ENCODE data around the gene OR4F15.

Gene OR4F15

GRCh38 chr15:101804375-101804774 lies 7.6 kb upstream of the OR4F15 start:
- no peak for DNase-seq

GRCh38 chr15:101804941-101805340 lies 7.1 kb upstream of the OR4F15 start:
- DNase-seq, result no peak

- DNase-seq, result no peak
These were observed 6.2 kb upstream of the OR4F15 start for GRCh38 chr15:101805605-101806345.

GRCh38 chr15:101807345-101807945 lies 4.6 kb upstream of the OR4F15 start:
- no peak for DNase-seq

DNA sequence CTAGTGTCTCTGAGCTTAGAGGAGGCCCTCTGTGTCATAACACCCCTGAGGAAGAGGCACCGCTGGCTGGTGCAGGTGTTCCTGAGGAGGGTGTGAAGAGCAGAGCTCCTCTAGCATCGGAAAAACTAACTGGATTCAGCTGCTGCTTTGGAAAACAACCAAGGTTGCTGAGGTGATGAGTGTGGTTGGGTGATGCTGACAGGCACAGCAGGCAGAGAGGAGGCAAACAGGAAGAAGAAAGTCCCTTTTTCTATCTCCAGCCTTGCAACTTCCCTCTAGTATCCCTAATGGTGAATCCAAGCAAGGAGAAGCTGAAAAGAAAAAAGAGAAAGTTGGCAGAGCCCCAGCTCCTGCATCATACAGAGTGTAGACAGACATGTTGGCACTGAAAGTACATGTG lies 3.8 kb upstream of the OR4F15 start:
- no peak for DNase-seq

GRCh38 chr15:101810456-101810855 lies 1.5 kb upstream of the OR4F15 start:
- DNase-seq, result no peak

GRCh38 chr15:101810876-101811275 lies 1.1 kb upstream of the OR4F15 start:
- no peak for DNase-seq

- DNase-seq, result no peak
These were observed 2.0 kb downstream of the OR4F15 start for GRCh38 chr15:101813803-101814534.

- DNase-seq, result no peak
These were observed 8.8 kb downstream of the OR4F15 start for GRCh38 chr15:101820781-101821180.

DNA sequence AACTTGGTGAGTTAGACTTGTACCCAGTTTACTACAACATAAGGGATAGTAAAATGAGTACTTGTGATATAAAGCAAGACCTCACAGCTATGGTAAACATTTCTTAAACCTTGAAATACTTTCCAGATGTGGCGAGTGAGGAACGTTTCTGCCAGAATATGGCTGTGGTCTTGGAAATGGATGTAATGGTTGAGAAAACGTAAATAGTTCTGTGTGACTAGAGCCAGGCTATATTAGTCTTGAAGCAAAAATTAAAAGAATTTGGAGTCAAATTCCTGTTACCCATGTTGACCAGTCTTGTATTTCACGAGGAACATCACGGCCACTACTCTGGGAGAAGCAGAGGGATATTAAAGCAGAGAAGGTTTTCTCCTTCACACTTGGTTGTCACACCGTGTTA lies 15.3 kb downstream of the OR4F15 start:
- no peak for DNase-seq

DNA sequence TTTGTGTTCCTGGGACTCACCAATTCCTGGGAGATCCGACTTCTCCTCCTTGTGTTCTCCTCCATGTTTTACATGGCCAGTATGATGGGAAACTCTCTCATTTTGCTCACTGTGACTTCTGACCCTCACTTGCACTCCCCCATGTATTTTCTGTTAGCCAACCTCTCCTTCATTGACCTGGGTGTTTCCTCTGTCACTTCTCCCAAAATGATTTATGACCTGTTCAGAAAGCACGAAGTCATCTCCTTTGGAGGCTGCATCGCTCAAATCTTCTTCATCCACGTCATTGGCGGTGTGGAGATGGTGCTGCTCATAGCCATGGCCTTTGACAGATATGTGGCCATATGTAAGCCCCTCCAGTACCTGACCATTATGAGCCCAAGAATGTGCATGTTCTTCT lies 16.8 kb downstream of the OR4F15 start:
- DNase-seq, result no peak

- DNase-seq, result no peak
These were observed 29.7 kb downstream of the OR4F15 start for GRCh38 chr15:101841656-101842055.

- DNase-seq, result no peak
These were observed 32.9 kb downstream of the OR4F15 start for GRCh38 chr15:101844916-101845315.

DNA sequence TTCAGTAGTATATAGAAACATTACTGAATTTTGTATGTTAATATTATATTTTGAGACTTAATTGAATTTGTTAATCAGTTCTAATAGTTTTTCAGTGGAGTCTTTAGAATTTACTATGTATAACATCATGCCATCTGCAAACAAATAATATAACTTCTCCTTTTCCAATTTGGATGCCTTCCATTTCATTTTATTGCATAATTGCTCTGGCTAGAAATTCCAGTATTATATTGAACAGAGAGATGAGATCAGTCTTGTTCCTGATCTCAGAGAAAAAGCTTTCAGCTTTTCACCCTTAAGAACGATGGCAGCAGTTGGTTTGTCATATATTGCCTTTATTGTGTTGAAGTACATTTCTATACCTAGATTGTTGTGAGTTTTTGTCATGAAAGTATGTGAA lies 40.4 kb downstream of the OR4F15 start:
- no peak for DNase-seq
